ENCODE data around the gene KRTAP5-1. TPM values are rescaled to one million over a fixed set of nuclear protein-coding genes. Genes with fewer than 3 reads are reported as not detected.

The KRTAP5-1 gene
- total RNA-seq, result not detected in 2 replicates

GRCh38 chr11:1584661-1585370 is at the start of gene KRTAP5-1:
KRTAP5-1 (minus strand) TSS chr11:1585283; CDS start chr11:1585249, 34 bp downstream.

GRCh38 chr11:1629326-1630185 is 44.5 kb upstream of the KRTAP5-1 start, which contains the start of gene KRTAP5-5:
KRTAP5-5 (plus strand) TSS chr11:1629775; CDS start chr11:1629841, 66 bp downstream.

GRCh38 chr11:1622086-1622485 is 37.0 kb upstream of the KRTAP5-1 start, which contains the start of gene KRTAP5-4:
KRTAP5-4 (minus strand) TSS chr11:1622138; CDS start chr11:1622093, 45 bp downstream.

GRCh38 chr11:1608363-1608762 is 23.3 kb upstream of the KRTAP5-1 start, which contains the start of gene KRTAP5-3:
KRTAP5-3 (minus strand) TSS chr11:1608463; CDS start chr11:1608385, 78 bp downstream.

GRCh38 chr11:1597994-1598380 is 12.9 kb upstream of the KRTAP5-1 start, which contains the start of gene KRTAP5-2:
KRTAP5-2 (minus strand) TSS chr11:1598294; CDS start chr11:1598250, 44 bp downstream.

GRCh38 chr11:1572197-1573076 is 12.6 kb downstream of the KRTAP5-1 start, which contains the start of gene DUSP8:
DUSP8 (minus strand) TSS chr11:1572271; CDS start chr11:1565826, 6,445 bp downstream.

Other genes starting within 250 kb of the KRTAP5-1 start
- not detected in 2 replicates for gene BRSK2, start 195.3 kb downstream of the KRTAP5-1 start, total RNA-seq
- gene MOB2, start 98.5 kb downstream of the KRTAP5-1 start, total RNA-seq, result 16.5 and 21.3 TPM in 2 replicates
- gene DUSP8, start 13.0 kb downstream of the KRTAP5-1 start, total RNA-seq, result 0.58 and 4.4 TPM in 2 replicates
- not detected in 2 replicates for gene KRTAP5-2, start 13.0 kb upstream of the KRTAP5-1 start, total RNA-seq
- not detected in 2 replicates for gene KRTAP5-3, start 23.2 kb upstream of the KRTAP5-1 start, total RNA-seq
- not detected in 2 replicates for gene KRTAP5-4, start 36.9 kb upstream of the KRTAP5-1 start, total RNA-seq
- not detected in 2 replicates for gene KRTAP5-5, start 44.5 kb upstream of the KRTAP5-1 start, total RNA-seq
- not detected in 2 replicates for gene KRTAP5-6, start 111.9 kb upstream of the KRTAP5-1 start, total RNA-seq
- not detected in 2 replicates for gene IFITM10, start 165.3 kb upstream of the KRTAP5-1 start, total RNA-seq
- 165 and 215 TPM in 2 replicates for gene CTSD, start 178.6 kb upstream of the KRTAP5-1 start, total RNA-seq
- not detected in 2 replicates for gene SYT8, start 249.7 kb upstream of the KRTAP5-1 start, total RNA-seq

Data from myometrial cell (primary cell).